BLaER1 treated with 17β-estradiol and CSF1 and Interleukin-3, amounts not matched to agents 10 nM and 100 nM (cell line): ENCODE results near the gene WHAMM.

Experiments
- H3K27ac ChIP-seq, 11 experiments: shearing (Covaris generic); formaldehyde crosslinking; 2 replicates each; pipeline ENCODE4 v1.8.1; 2022
- H3K27me3 ChIP-seq, 11 experiments: shearing (Covaris generic); formaldehyde crosslinking; 2 replicates each; pipeline ENCODE4 v1.8.1; 2022
- H3K36me3 ChIP-seq, 11 experiments: shearing (Covaris generic); formaldehyde crosslinking; 2 replicates each; pipeline ENCODE4 v1.8.1; 2022
- H3K4me1 ChIP-seq, 10 experiments: shearing (Covaris generic); formaldehyde crosslinking; 2 replicates each; pipeline ENCODE4 v1.8.1; 2022
- H3K4me2 ChIP-seq, 11 experiments: shearing (Covaris generic); formaldehyde crosslinking; 2 replicates each; pipeline ENCODE4 v1.8.1; 2022
- H3K4me3 ChIP-seq, 10 experiments: shearing (Covaris generic); formaldehyde crosslinking; 2 replicates each; pipeline ENCODE4 v1.8.1; 2022
- H3K9ac ChIP-seq, 11 experiments: shearing (Covaris generic); formaldehyde crosslinking; 2 replicates each; pipeline ENCODE4 v1.8.1; 2022
- H3K9me3 ChIP-seq, 11 experiments: shearing (Covaris generic); formaldehyde crosslinking; replicated peaks in 1 of 11; 2 replicates each; pipeline ENCODE4 v1.8.1; 2022
- H4K20me1 ChIP-seq, 11 experiments: shearing (Covaris generic); formaldehyde crosslinking; 2 replicates each; pipeline ENCODE4 v1.8.1; 2022
- Cebpa-rat ChIP-seq, 11 experiments: shearing (Covaris generic); IDR thresholded peaks; 2 replicates each; pipeline ENCODE4 v1.8.1; 2022

The WHAMM gene

GRCh38 chr15:82838096-82838735, 28.8 kb downstream of the WHAMM start:
- no peak overlapping the region for H3K4me3 ChIP-seq
- H3K9me3 ChIP-seq = peaks cover 0 to 40% (median 34%) of the 10 kb centered on the region in 11 experiments; a peak in 19 of 22 replicates
- H3K4me2 ChIP-seq = no peak overlapping the region
- no peak overlapping the region for H3K27ac ChIP-seq
- H3K27me3 ChIP-seq = no peaks in the 10 kb centered on the region
- no peak for TF ChIP-seq Cebpa-rat (IDR thresholded peaks at IDR 0.05)
- peaks cover 0 to 12% (median 5%) of the 10 kb centered on the region in 11 experiments; a peak in 8 of 22 replicates for H4K20me1 ChIP-seq
- peaks cover 54 to 66% (median 61%) of the 10 kb centered on the region in 11 experiments for H3K36me3 ChIP-seq
- H3K4me1 ChIP-seq = peaks cover 16 to 41% (median 29%) of the 10 kb centered on the region in 10 experiments
- H3K9ac ChIP-seq = no peak overlapping the region

DNA sequence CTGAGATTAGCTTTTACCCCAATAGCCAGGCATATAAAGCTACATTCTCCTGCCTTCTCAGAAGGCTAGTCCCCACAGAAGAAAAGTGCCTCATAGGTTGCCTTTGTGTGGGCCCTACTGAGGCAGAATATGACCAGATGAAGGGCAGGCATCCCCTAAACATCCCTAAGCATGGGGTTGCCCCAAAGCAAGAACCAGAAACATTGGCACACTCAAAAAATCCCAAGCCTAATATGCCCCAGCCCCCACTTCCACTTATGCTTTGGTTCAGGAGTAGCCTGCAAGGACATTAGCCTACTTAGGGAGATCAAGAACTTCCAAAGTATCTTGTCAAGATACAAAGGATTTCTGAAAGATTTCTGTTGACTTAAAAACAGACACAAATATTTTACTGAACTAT, 29.7 kb downstream of the WHAMM start:
- Histone ChIP-seq H3K27me3 (no peaks in the 10 kb centered on the region), H3K4me2 (no peak overlapping the region), H3K27ac (no peak overlapping the region), H3K4me3 (no peak overlapping the region), H3K36me3 (peaks cover 45 to 57% (median 52%) of the 10 kb centered on the region in 11 experiments), H4K20me1 (peaks cover 0 to 12% (median 0%) of the 10 kb centered on the region in 11 experiments; a peak in 6 of 22 replicates), H3K4me1 (peaks cover 16 to 41% (median 31%) of the 10 kb centered on the region in 10 experiments), H3K9ac (no peak overlapping the region), H3K9me3 (peaks cover 0 to 40% (median 34%) of the 10 kb centered on the region in 11 experiments; a peak in 19 of 22 replicates)
- TF ChIP-seq Cebpa-rat (IDR thresholded peaks at IDR 0.05) = no peak

DNA sequence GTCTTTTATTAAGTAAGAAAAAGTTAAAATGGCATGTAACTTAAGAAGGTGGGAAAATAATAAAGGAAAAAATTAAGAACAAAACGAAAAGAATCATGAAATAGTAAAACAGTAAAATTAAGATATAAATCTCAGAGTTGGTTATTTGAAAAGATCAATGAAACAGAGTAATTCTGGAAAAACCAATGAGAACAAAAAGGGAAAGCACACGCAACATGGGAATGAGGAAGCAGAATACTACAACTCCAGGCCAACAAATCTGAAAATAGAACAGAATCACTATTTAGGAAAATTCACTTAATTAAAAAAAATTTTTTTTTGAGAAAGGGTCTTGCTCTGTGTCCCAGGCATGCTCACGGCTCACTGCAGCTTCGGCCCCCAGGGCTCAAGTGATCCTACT, 30.7 kb downstream of the WHAMM start:
- H3K4me3 ChIP-seq = no peak overlapping the region
- no peak overlapping the region for H3K9ac ChIP-seq
- H4K20me1 ChIP-seq = peaks cover 0 to 11% (median 0%) of the 10 kb centered on the region in 11 experiments; a peak in 5 of 22 replicates
- H3K4me1 ChIP-seq = peaks cover 24 to 44% (median 34%) of the 10 kb centered on the region in 10 experiments
- H3K4me2 ChIP-seq = no peak overlapping the region
- H3K36me3 ChIP-seq = peaks cover 35 to 47% (median 42%) of the 10 kb centered on the region in 11 experiments
- H3K27me3 ChIP-seq = no peaks in the 10 kb centered on the region
- no peak for TF ChIP-seq Cebpa-rat (IDR thresholded peaks at IDR 0.05)
- H3K27ac ChIP-seq = no peak overlapping the region
- peaks cover 0 to 40% (median 34%) of the 10 kb centered on the region in 11 experiments; a peak in 19 of 22 replicates for H3K9me3 ChIP-seq

- peaks cover 0 to 13% (median 8%) of the 10 kb centered on the region in 11 experiments; a peak in 17 of 22 replicates for H3K9me3 ChIP-seq
- TF ChIP-seq Cebpa-rat (IDR thresholded peaks at IDR 0.05) = no peak
- 0 out of 20 replicates have a peak overlapping the region, but pooled peaks of 1 of the 10 experiments have one; percentile 12 for H3K4me3 ChIP-seq
- no peaks in the 10 kb centered on the region; a peak in 1 of 22 replicates for H4K20me1 ChIP-seq
- H3K4me2 ChIP-seq = peak overlapping the region; percentile 41 to 87 (median 79)
- peak overlapping the region in 7 of 11 experiments; percentile 10 to 61 (median 52); a peak in 10 of 22 replicates for H3K27ac ChIP-seq
- peaks cover 28 to 63% (median 49%) of the 10 kb centered on the region in 10 experiments for H3K4me1 ChIP-seq
- H3K9ac ChIP-seq = 0 out of 22 replicates have a peak overlapping the region, but pooled peaks of 1 of the 11 experiments have one; percentile 42
- peaks cover under 1 to 13% (median 8%) of the 10 kb centered on the region in 11 experiments; a peak in 19 of 22 replicates for H3K36me3 ChIP-seq
- no peaks in the 10 kb centered on the region for H3K27me3 ChIP-seq
These were observed 34.1 kb downstream of the WHAMM start for GRCh38 chr15:82843566-82843965.

DNA sequence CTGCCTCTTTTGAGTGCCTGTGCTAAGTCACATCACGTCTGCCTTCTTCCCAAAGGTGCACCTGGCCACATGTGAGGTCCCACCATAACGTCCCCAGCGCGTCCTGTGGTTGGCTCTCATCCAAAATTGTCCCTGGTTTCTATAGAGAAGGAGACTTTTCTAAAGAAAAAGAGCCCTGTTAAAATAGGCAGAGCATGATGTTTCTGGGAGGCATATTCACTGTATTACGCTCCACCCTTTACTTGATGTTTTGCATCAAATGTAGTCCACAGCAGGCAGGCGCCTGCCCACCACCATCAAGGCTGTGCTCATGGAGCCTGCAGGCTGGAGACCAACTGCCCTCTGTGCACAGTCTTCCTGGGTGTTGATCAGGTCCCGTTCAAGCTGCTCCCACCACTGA, 36.3 kb downstream of the WHAMM start:
- H3K4me2 ChIP-seq = peak overlapping the region; percentile 75 to 98 (median 83); a peak in 20 of 22 replicates
- peak overlapping the region in 1 of 11 experiments; percentile 5; a peak in 2 of 22 replicates for H3K9ac ChIP-seq

GRCh38 chr15:82846621-82847020, 37.2 kb downstream of the WHAMM start:
- Histone ChIP-seq H3K9me3 (no peaks in the 10 kb centered on the region), H3K4me3 (no peak overlapping the region), H3K4me2 (peak overlapping the region in 4 of 11 experiments; percentile 15 to 86 (median 76); a peak in 6 of 22 replicates), H3K27me3 (no peaks in the 10 kb centered on the region), H3K36me3 (peaks cover 0 to 7% (median 0%) of the 10 kb centered on the region in 11 experiments; a peak in 2 of 22 replicates), H3K4me1 (peaks cover 46 to 94% (median 74%) of the 10 kb centered on the region in 10 experiments), H3K27ac (no peak overlapping the region), H4K20me1 (no peaks in the 10 kb centered on the region; a peak in 1 of 22 replicates), H3K9ac (no peak overlapping the region)
- TF ChIP-seq Cebpa-rat (IDR thresholded peaks at IDR 0.05) = no peak

More for the DNA sequence above, 36.3 kb downstream of the WHAMM start:
- Histone ChIP-seq H3K27me3 (no peaks in the 10 kb centered on the region), H3K4me3 (no peak overlapping the region), H3K4me1 (peaks cover 43 to 84% (median 65%) of the 10 kb centered on the region in 10 experiments), H3K27ac (peak overlapping the region in 5 of 11 experiments; percentile 9 to 61 (median 52); a peak in 7 of 22 replicates), H3K9me3 (no peaks in the 10 kb centered on the region), H3K36me3 (peaks cover 0 to 7% (median 0%) of the 10 kb centered on the region in 11 experiments; a peak in 2 of 22 replicates), H4K20me1 (no peaks in the 10 kb centered on the region; a peak in 1 of 22 replicates)
- no peak for TF ChIP-seq Cebpa-rat (IDR thresholded peaks at IDR 0.05)

DNA sequence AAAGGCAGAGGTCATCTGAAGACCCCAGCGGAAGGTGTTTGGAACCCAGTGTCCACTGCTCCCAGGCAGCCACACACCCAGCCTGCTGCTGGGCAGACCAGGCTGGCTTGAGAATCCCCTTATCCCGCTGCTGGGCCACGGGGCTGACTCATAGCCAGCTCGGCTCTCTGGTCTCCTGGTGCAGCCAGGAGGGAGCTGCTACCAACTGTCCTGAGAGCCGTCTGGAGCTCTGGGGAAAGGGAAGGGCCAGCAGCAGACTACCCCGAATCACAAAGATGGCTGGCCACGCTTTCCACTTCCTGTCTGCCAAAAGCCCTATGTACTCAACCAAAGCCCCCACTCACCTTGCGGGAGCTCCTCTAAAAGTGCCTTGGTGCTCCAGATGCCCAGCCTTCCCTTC, 38.3 kb downstream of the WHAMM start:
- Histone ChIP-seq H3K4me1 (peaks cover 55 to 100% (median 82%) of the 10 kb centered on the region in 10 experiments), H3K9me3 (no peaks in the 10 kb centered on the region), H3K9ac (no peak overlapping the region), H3K4me2 (peak overlapping the region in 5 of 11 experiments; percentile 14 to 66 (median 22); a peak in 7 of 22 replicates), H3K36me3 (peaks cover 0 to 2% (median 0%) of the 10 kb centered on the region in 11 experiments; a peak in 2 of 22 replicates), H4K20me1 (no peaks in the 10 kb centered on the region; a peak in 1 of 22 replicates), H3K4me3 (no peak overlapping the region), H3K27me3 (no peaks in the 10 kb centered on the region), H3K27ac (no peak overlapping the region)
- TF ChIP-seq Cebpa-rat (IDR thresholded peaks at IDR 0.05) = no peak

DNA sequence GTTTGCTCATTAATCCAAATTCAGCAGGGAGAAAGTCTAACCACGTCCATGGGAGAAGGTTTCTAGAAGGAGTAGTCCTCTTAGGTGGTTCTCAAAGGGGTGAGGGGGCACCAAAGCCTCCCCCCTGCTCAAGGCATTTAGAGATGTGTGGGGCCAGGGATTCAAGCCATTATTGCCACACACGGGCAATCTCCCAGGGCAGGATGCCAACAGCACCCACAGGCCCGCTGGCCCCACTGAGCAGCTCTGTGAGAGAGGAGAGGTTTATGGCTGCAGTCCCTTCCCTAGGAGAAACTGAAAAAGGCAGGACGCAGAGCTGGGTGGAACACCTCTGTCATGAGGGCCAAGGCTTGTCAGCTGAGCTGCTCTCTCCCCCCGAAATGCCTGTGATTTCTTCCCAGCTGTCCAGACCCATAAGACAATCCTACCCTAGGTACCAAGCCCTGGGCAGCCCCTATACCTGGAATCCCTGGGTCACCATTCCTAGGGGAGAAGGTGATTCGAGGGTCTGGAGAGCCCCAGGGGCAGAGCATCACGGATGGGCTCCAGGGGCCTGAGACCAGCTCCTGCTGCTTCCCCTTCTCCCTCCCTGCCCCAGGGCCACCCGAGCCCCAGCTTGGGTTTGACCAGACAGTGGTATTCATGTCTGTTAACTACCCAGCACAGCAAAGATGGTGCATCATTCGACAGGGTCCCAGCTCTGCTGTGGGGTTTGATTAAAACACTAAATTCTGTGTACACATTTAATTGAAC, 39.0 kb downstream of the WHAMM start:
- no peak overlapping the region for H3K27ac ChIP-seq
- H3K4me3 ChIP-seq = no peak overlapping the region
- H3K36me3 ChIP-seq = no peaks in the 10 kb centered on the region
- H3K9ac ChIP-seq = no peak overlapping the region
- H3K9me3 ChIP-seq = no peaks in the 10 kb centered on the region
- no peaks in the 10 kb centered on the region; a peak in 1 of 22 replicates for H4K20me1 ChIP-seq
- peak overlapping the region in 4 of 11 experiments; percentile 14 to 66 (median 28); a peak in 6 of 22 replicates for H3K4me2 ChIP-seq
- H3K4me1 ChIP-seq = peaks cover 56 to 100% (median 82%) of the 10 kb centered on the region in 10 experiments
- no peaks in the 10 kb centered on the region for H3K27me3 ChIP-seq
- TF ChIP-seq Cebpa-rat (IDR thresholded peaks at IDR 0.05) = no peak
